Activated T-cell treated with anti-CD3 and anti-CD28 coated beads for 4 hours (primary cell): ENCODE results near the gene GOLGA3.

Experiments
- DNase-seq: peaks from one replicate; pipeline ENCODE4 v3.0.0-alpha.2; 2020

The GOLGA3 gene

DNA sequence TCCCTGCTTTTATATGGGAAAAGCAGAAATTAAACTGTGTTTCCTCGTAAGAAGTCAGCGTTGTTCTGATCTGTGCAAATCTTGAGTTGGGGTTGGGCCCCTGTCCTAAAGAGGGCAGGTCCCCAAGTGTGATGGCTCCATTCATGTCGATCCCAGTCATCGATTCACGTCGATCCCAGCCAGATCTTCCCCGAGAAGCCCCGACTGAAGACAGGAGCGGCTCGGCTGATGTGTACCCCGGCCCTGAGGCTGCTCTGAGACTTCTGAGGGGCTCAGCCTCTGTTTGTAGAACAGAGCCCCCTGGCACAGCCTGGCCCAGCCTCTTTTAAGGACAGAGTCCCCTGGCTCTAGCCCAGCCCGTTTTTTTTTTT is 108.7 kb downstream of the GOLGA3 start:
- no peak for DNase-seq

DNA sequence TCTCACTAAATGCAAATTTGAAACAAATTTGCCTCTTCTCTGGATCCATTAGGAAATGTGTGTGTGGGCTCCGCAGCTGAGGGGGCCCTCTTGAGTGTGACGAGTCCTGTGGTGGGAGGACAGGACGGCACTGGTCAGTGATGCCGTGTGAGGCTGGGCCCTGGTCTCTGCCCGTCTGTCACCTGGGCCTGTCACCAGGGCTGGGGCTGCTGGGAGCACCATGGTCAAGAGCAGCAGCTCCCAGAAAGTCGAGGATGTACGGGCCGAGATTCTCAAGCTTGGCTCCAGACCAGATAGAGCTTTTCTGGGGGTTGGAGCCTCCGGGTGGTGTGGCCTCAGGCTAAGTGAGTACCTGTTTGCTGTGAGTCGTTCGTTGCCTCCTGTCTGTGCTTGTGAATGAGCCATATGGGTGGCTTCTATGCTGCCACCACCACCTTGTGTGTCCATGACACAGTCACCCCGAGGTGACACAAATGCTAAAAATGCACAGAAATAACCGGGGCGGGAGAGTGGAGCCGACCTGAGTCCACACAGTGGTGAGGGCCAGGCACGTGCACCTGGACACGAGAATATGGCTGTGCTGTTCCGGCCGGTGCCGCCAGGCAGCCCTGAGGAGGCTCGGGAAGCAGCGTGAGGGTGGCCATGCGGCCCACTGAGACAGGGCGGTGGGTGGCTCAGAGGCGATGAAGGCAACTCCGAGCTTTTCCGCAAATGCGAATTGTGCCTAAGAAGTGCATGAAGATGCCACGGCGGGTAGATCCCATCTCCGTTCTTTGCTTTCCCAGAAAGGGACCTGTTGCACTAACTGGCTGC is 109.3 kb downstream of the GOLGA3 start:
- no peak for DNase-seq
